SH-SY5Y (cell line): Measurements from ENCODE around the gene HDAC1.

Experiments used
- GATA2 ChIP-seq: IDR thresholded peaks from 2 replicates; pipeline ENCODE4 v1.6.1; 2011; ENCODE audit warnings: mild to moderate bottlenecking, low read depth, low read length
- GATA3 ChIP-seq: IDR thresholded peaks from 2 replicates; pipeline ENCODE4 v1.6.1; 2011; ENCODE audit warnings: low read depth, mild to moderate bottlenecking, low read length, moderate library complexity

GRCh38 chr1:32327204-32327603 lies 35.3 kb downstream of the HDAC1 start:
- no peak for TF ChIP-seq GATA2
- TF ChIP-seq GATA3, result no peak
